Hypothalamus (tissue), 51 donors: ENCODE data around the gene ST3GAL3.
A peak's percentile ranks its signal among the peaks of the same experiment; 100 is the strongest.

Experiments used
- DNase-seq, 51 donors: peaks; one replicate each; lab custom pipeline; 2025; lab: John Stamatoyannopoulos, UW

The ST3GAL3 gene

DNA sequence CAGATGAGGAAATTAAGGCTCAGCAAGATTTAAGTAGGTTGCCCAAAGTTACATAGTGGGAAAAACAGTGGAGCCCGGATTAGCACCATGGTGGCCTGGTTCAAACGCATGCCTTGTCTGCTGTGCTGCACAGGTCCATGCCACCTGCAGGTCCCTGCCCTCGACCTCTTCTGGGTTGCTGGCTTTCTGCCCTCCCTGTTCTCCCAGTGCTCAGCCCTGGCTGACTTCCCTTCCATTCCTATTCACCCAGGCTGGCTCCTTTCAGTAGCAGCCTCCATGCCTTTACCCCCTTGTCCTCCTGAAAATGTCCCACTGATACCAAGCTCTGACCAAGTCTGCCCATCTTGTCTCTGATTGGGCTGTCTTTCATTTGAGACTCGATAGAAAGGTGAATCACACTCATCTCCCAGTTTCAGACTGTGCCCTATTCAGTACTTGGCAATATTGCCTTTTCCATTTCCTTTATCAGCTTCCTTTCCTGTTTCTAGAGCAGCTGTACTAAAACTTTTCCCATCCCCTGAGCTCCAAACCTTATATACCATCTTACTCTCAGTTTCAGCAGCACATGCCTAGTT, 75.8 kb downstream of the ST3GAL3 start:
- DNase-seq, result no peak

DNA sequence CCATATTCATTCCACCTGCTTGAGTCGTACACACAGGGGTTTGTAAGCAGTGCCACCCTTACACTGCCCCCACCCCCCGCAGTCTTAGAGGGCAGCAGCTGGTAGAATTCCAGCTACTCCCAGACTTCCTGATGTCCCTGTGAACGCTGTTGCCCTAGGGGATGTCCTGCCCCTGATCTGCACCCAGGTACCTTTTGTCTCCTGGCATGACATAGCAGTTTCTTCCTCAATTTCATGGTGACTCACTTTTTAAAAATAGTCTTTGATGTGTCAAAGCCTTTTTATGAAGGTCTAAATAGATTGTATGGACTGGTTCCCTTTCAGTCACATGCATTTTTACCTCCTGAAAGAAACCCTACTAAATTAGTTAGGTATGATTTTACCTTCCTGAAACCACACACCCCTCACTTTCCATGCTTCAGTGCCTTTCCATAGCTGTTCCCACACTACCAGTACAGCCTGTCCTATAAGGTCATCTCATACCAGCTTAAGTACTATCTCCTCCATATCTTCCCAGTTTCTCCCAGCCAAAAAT, 76.4 kb downstream of the ST3GAL3 start:
- DNase-seq, result no peak

DNA sequence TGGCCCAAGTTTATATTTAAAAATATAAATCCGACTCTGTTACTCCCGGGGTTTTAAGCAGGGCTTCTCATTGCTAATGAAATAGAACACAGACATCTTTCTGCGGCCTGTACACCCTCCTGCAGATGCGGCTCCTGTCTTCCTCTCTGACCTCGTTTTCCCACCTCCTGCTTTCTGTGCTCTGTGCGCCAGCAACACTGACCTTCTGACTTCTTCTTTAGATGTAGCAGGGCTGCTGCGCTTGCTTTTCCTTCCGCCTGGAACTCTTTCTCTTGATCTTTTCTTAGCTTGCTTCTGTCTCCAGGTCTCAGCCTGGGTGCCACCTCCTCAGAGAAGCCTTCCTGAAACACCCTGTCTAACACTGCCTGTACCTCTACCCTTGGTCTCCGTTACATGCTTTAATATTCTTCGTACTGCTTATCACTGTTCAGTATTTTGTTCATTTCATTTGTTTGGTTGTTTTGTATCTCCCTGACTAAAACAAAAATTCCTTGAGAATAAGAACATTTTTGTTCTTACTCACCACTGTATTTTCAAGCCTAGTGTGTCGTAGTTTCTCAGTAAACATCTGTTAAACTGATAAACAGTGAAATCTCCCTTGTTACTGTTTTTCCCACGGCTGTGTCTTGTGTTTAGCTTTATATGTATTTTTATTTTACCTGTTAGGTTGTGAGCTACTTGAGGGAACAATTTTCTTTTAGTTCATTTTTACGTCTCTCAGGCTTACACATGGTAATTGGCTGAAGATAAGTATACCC, 79.0 kb downstream of the ST3GAL3 start:
- DNase-seq, result no peak

DNA sequence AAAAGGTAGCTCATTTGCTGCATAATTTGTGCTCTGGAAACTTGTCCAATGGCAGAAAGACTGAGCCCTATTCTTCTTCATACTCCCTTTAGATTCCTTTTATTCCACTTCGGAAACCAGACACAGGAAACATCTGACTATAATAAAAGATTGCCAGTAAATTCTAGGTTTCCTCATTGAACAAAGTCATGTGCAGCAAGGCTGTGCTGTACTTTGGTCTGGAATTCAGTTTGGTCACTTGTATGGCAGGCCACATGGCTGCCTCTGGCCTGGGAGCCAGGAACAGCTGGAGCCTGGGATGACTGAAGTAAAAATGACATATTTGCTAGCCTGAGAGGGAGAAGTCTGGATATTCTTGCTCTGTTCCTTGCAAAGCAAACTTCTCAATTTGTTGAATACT, 79.6 kb downstream of the ST3GAL3 start:
- DNase-seq, result no peak

DNA sequence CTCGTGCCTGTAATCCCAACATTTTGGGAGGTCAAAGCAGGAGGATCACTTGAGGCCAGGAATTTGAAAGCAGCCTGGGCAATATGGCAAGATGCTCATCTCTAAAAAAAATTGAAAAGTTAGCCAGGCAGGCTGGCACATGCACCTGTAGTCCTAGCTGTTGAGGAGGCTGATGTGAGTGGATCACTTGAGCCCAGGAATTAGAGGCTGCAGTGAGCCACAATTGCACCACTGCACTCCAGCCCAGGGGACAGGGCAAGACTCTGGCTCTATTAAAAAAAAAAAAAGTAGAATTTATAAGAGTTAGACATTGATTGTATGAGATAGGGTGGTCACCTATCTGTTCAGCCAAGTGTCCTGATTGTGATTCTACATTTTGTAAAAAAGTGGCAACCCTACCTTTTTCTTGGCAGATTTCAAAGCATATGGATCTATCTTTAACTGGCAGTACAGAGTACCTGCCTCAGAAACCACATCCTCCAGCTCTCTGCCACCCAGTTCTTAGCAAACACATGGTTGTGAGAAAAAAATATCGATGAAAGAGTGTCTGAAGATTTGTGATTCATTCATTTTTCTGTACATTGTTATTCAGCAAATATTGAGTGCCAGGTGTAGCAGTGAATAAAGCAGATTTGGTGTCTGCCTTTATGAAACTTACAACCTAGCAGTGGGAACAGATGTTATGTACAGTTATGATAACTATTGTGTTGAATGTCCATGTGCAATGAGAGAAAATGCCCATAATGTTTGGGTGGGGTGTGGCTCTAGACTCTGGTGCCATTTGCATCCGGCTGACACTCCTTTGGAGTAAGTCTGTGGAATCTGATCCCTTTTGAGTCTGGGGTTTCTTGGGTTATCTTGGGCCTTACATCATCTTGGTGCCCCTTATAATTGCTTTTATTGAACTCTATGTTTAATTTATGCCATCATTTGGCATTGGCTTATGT, 82.5 kb downstream of the ST3GAL3 start:
- DNase-seq, result no peak

DNA sequence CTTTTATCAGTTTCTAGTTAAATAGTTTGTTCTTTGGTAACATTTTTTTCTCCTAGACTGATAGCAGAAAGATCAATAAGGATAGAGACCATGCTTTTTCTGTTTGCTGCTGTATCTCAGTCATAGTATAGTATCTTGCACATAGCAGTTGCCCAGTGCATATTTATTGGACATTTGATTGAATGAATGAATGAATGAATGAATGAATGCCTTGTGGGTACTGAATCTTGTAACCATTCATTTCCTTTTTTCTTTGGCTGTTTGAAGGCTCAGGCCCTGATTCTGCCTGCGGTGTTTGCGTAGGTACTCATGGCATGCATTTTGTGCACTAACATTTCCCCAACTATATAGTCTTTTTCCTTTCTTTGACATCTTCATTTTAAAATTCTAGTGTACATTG, 83.9 kb downstream of the ST3GAL3 start:
- no peak for DNase-seq

DNA sequence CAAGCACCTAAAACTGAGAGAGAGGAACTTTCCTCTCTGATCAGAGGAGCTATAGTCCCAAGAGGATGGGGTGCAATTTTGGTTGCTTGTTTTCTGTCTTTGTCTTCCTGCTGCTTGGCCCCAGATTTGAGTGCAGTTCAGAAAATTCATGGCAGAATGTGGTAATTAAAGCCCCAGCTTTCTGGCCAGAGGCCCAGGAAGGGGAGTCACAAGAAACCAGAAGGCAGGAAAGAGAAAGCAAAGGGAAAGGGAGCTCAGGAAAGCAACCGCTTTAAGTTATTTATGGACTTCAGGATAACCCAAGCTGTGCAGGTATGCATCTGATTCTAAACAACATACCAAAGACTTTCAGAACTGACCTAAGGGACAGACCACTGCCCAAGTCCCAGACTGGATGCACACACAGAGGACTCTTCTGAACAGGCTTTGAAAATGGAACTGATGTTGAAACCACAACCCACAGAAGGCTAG, 88.8 kb downstream of the ST3GAL3 start:
- DNase-seq, result peak in 9 of 51 donors; percentile 2 to 11 (median 5)

DNA sequence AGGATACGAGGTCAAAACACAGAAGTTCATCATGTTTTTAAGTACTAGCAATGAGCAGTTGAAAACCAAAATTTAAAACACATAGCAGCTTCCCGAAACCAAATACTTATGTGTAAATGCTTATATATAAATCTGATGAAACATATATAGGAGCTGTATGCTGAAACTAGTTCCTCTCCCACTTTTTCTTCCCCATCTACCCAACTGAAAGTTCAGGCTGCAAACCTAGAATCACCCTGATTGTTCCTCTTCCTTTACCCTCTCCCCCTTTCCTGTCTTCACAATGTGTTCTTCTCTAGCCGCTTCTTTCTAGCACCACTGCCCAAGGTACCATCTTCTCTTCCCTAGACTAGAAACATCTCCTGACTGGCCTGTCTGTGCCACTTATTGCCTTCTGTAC, 90.6 kb downstream of the ST3GAL3 start:
- no peak for DNase-seq

DNA sequence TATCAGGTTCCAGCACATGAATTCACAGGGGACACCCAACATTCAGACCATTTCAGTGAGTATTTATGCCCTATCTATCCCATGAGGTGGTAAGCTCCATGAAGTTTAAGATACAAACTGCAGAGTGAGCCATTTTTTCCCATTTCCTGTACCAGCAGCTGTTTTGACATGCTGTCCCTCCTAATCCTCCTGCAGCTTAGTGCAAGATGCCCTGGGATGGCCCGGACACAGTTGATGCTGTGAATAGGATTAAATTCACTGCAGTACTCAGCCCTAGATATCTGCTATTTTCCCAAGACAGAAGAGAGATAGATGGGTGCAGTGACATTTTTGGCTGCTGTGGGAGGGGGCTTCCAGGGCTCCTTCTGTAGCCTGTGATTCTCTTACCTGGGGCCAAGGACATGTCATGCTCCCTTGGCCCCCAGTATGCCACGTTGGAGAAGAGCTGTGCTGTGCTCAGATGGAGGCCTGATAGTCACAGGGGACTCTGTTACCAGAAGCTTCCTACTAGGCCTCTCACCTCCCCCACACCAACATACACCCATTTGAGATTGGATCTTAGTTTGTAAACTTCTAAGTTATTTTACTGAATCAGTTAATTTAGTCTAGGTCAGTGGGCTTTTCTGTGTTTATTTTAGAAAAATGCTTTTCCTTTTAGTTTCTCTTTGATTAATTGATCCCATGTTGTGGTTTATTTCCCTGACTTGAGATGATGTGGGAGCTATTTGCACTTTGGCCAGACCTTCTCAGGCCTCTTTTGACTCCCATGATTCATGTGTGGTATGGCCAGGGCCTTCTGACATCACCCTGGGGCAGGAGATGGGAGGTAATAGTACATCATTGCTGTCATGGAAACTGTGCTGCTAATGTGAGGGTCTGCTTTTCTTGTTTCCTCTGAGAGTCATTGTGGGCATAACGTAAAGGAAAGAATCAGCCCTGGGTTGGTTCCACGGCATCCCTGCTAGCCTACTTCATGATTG, 92.6 kb downstream of the ST3GAL3 start:
- no peak for DNase-seq

DNA sequence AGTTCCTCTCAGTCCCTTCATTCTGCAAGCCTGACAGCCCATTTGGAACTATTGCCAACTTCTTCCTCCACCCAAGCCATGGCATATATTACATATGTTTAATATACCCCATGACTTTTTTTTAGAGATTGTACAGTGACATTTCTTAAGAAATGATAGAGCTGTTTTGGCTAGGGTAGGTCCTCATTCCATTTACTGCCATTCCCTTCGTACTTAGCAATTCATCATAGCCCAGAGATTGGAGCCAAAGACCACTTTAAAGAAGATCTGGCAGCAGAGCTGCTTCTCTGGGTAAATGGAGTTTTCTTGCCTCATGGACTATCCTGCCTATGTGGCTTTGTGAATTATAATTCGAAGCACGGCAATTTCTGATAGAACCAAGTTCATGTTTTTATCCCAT, 93.4 kb downstream of the ST3GAL3 start:
- DNase-seq, result no peak

DNA sequence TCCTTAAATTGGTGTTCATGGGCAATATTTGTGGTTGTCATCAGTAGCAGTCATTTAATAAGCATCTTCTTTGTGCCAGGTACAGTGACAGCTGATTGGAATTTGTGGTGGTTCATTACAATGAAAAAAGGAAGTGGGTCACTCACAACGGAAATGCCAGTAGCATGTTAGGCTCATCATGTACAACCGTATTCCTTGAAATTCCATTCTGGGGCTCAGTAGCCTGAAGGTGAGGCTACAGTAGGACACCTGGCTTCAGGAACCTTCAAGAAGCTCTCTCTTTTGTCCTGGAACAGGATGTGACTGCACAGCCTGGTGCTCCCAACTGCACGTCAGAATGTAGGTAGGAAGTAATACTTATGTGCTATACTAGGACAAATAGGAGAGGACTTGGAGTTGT, 93.9 kb downstream of the ST3GAL3 start:
- no peak for DNase-seq

DNA sequence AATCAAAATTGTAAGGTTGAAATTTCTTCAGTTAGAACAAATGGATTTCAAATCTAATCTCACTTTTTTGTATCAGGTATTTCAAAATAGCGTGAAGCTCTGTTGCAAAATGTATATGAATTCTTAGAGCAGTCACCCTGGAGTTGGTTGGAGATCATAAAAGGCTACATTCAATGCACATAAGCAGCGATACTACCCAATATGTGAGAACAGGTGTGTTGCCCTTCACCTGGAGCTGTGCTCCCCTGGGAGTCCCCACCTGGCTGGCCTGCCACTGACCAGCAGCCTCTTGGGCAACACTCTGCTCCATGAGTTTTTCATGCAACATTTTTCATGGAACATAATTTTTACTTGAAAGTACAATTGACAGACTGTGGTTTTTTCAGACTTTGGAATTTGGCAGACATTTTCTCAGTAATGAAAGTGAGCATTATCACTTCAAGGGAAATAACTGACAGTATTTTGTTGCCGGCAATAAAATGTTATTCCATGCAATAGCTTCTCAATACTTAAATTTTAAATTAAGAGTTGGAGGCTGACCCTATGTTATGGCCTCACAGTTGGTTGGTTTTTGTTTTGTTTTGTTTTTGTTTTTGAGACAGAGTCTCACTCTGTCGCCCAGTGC, 95.1 kb downstream of the ST3GAL3 start:
- no peak for DNase-seq

DNA sequence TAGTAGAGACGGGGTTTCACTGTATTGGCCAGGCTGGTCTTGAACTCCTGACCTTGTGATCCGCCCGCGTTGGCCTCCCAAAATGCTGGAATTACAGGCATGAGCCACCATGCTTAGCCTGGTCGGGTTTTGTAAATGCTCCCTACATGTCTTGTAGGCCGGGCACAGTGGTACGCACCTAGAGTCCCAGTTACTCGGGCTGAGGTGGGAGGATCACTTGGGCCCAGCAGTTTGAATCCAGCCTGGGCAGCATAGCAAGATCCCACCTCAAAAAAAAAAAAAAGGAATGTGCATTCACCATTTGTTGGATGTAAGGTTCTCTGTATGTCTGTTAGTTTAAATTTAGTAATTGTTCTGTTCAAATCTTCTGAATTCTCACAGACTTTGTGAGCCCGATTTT, 95.8 kb downstream of the ST3GAL3 start:
- DNase-seq, result no peak

DNA sequence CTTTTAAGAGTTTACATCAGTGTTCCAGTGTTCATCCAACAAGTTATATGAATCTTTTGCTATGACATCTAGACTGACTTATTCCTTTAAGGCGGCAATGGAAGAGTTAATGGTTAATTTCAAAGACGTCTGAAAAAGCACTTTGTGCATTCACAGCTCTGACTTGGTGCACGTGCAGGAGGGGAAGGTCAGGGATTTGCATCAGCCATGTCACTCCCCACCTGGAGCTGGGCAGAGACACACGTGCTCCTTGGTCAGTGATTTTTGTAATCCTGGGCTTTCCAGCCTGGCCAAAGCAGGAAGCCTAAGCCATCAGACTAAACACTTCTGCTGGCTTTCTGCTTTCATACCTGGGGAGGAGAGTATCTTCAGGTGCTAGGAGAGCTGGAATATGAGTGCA, 96.3 kb downstream of the ST3GAL3 start:
- no peak for DNase-seq

DNA sequence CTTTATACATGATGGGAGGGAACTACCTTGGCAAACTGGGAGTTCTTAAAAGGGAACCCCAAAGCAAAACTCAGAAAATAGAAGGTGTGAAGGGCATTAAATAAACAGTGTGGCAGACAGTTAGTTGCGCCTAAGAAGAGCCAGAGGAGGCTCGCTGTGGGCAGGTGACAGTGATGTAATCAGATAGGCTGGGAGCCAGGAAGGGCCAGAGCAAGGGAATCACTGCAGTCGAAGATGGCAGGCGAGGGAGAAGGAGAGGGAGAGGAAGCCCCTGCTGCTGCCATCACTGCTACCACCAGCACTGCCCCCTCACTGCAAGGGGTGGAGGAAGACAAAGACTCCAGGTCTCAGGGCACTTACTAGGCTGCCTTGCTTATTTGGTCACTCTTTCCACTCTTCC, 97.2 kb downstream of the ST3GAL3 start:
- no peak for DNase-seq

DNA sequence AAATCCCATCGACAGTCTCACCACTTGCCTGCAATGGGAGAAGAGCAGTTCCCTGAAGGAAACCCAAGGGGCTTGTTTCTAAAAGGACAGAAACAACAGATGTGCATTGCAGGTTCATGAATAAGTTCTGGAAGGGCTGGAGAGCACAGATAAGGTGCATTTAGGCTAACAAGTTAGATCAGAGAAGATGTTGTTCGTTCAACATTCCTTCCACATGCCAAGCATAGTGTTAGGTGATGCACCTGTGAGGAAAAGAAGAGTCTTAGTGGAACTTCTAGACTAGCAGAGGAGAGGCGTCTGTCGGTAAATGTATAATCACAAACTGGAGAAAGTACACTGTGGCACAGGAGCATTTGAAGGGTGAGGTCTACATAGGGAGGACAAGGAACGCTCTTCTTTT, 98.0 kb downstream of the ST3GAL3 start:
- DNase-seq, result no peak

DNA sequence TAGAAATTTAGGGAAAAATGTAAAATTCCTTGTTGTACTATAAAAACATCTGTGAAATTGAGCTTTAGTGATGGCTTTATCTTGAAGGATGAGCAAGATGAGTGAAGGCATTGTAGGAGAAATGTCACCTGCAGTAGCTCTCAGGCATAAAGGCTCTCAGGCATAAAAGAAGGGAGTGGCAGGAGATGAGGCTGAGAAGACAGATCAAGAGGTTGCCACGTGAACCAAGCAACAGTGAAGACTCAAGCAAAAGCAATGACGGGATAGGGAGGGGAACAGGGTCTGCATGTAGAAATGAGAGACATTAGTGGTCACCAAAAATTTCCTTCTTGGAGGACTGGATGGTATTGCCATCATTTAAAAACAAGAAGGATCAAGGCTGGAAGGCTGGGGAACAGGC, 98.8 kb downstream of the ST3GAL3 start:
- DNase-seq, result no peak

DNA sequence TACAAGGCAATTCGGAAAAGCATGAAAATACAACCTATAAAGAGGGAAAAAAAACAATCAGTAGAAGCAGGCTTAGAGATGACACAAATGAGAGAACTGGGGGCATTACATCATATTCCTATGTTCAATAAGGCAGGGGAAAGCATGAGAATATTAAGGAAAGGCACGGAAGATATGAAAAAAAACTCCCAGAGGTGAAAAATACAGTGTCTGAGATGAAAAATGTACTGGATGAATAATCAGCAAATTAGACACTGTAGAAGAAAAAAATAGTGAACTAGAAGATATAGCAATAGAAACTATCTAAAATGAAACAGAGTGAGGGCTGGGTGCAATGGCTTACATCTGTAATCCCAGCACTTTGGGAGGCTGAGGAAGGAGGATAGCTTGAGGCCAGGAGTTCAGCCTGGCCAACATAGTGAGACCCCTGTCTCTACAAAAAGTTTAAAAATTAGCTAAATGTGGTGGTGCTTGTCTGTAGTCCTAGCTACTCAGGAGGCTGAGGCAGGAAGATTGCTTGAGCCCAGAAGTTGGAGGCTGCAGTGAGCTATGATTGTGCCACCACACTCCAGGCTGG, 101.8 kb downstream of the ST3GAL3 start:
- no peak for DNase-seq

DNA sequence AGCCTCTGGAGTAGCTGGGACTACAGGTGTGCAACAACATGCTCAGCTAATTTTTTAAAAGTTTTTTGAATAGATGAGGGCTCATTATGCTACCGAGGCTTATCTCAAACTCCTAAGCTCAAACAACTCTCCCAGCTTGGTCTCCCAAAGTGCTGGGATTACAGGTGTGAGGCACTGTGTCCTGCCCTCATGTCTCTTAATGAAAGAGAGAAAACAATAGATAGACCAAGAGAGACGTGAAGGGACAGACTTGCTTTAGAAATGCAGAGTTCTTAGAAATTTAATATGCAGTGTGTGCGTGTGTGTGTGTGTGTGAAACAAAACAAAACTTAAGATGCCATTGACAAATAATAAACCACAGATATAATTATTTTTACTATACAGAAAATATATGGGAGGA, 105.2 kb downstream of the ST3GAL3 start:
- no peak for DNase-seq
